Lung (tissue), 12 donors: ENCODE measurements around the gene PTPRG. TPM values are rescaled to one million over a fixed set of nuclear protein-coding genes. Genes with fewer than 3 reads are reported as not detected.

Experiments
- ATAC-seq: fragments of 200-7000 bp; cut with Tn5 transposase; one replicate; pipeline ENCODE4 v1.9.1; 2020; ENCODE audit warnings: moderate number of reproducible peaks; ENCODE audit not compliant: insufficient read depth, low FRiP score
- DNase-seq, 3 donors: peaks; one replicate each; pipeline ENCODE4 v3.0.0-alpha.2; 2013 to 2017
- H3K27ac ChIP-seq, 2 donors: one replicate each; pipeline ENCODE4 v1.5.1; 2013; ENCODE audit warnings: mild to moderate bottlenecking in 2 of 2, moderate library complexity in 2 of 2, control low read depth in 1 of 2, inconsistent platforms in 1 of 2, low read depth in 1 of 2, low read length in 1 of 2
- H3K27me3 ChIP-seq, 3 donors: one replicate each; pipeline ENCODE4 v1.5.1; 2013; ENCODE audit warnings: low read length in 2 of 3; ENCODE audit not compliant: control insufficient read depth in 3 of 3, insufficient read depth in 3 of 3
- H3K36me3 ChIP-seq, 4 donors: one replicate each; pipeline ENCODE4 v1.5.1; 2013; ENCODE audit warnings: low read length in 4 of 4, mild to moderate bottlenecking in 1 of 4, moderate library complexity in 1 of 4; ENCODE audit not compliant: control insufficient read depth in 4 of 4, insufficient read depth in 4 of 4
- H3K4me1 ChIP-seq, 5 donors: one replicate each; pipeline ENCODE4 v1.5.1; 2013; ENCODE audit warnings: low read length in 5 of 5, mild to moderate bottlenecking in 2 of 5, moderate library complexity in 1 of 5; ENCODE audit not compliant: control insufficient read depth in 5 of 5, insufficient read depth in 5 of 5
- H3K4me3 ChIP-seq: one replicate; pipeline ENCODE4 v1.5.1; 2013; ENCODE audit warnings: mild to moderate bottlenecking, control low read depth, moderate library complexity
- H3K9ac ChIP-seq, 2 donors: one replicate each; pipeline ENCODE4 v1.5.1; 2013; ENCODE audit warnings: low read length in 2 of 2, control low read depth in 1 of 2; ENCODE audit not compliant: insufficient read depth in 1 of 2
- H3K9me3 ChIP-seq, 4 donors: one replicate each; pipeline ENCODE4 v1.5.1; 2013; ENCODE audit warnings: low read length in 3 of 4, mild to moderate bottlenecking in 1 of 4, moderate library complexity in 1 of 4; ENCODE audit not compliant: control insufficient read depth in 4 of 4, insufficient read depth in 3 of 4
- CTCF ChIP-seq: IDR thresholded peaks from 2 replicates; pipeline ENCODE4 v1.5.1; 2012; ENCODE audit warnings: mild to moderate bottlenecking; ENCODE audit errors: control extremely low read depth, extremely low read depth
- WGBS, 2 donors: extraction: QIAGEN DNeasy Blood & Tissue Kit; methylation state at CpG; one replicate each; pipeline ENCODE4 v1.1.7; 2013; 5-methylcytosine and 5-hydroxymethylcytosine counted together
- polyA plus RNA-seq, 2 donors: library from polyadenylated mRNA; stranded (reverse); fragments of 200-250 nt; gene quantifications; one replicate each; pipeline ENCODE4 v1.2.1, GENCODE V29; 2013
- total RNA-seq, 2 donors: library from RNA; depleted of rRNA in 1 of 2; stranded (reverse); fragments of >200 nt in 1 of 2; gene quantifications; one replicate each; pipeline ENCODE4 v1.2.1, GENCODE V29; 2014 to 2021
- donor health status: control.
- donor health status: control.
- donor health status: Bipolar disorder and iron deficiency.
- donor health status: healthy.
- donor health status: DM: yes; HTN: yes; CAD: no.

The PTPRG gene
- total and polyA plus RNA-seq, 4 donors: 8.5 to 131 (median 75.9) TPM

GRCh38 chr3:61964566-61964965 is 403.2 kb downstream of the PTPRG start:
- Histone ChIP-seq H3K36me3 (no peaks in the 10 kb centered on the region), H3K27me3 (no peaks in the 10 kb centered on the region), H3K4me1 (peaks cover 0 to 34% (median 0%) of the 10 kb centered on the region in 5 donors), H3K9ac (no peak overlapping the region), H3K9me3 (no peaks in the 10 kb centered on the region), H3K4me3 (no peak overlapping the region), H3K27ac (no peak overlapping the region)
- no peak for TF ChIP-seq CTCF
- 92% methylated on average over 8 of the region's 8 CpGs for WGBS, 2 donors
- no peak for DNase-seq
- no peak for ATAC-seq

- H3K27ac ChIP-seq: no peak overlapping the region
- ATAC-seq: peak; percentile 50
- 89 to 94% methylated on average over 2 of the region's 2 CpGs for WGBS, 2 donors
These were observed 404.4 kb downstream of the PTPRG start for GRCh38 chr3:61965770-61966131.

DNA sequence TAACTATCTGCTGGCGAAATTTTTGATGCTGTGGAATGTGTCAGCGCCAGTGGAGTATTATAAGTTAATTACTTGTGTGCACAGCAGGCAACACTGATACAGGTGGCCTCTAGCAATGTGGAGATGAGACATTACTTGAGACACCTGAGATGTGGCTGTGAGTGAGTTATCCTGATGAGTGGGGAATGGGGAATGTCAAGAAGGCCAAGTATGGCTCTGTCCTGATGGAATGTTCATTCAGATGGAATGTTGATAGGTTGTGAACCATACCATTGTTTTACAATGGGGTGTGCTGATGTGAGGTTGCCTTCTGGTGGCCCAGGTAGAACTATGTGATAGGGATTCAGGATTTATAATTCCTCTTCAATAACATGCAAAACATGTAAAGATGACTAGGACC is 404.8 kb downstream of the PTPRG start:
- DNase-seq (no peak), ATAC-seq (peak; percentile 36)
- H3K9me3 ChIP-seq: no peaks in the 10 kb centered on the region
- H3K4me1 ChIP-seq: peaks cover 0 to 26% (median 0%) of the 10 kb centered on the region in 5 donors
- H3K36me3 ChIP-seq: no peaks in the 10 kb centered on the region
- H3K9ac ChIP-seq: no peak overlapping the region
- no peaks in the 10 kb centered on the region for H3K27me3 ChIP-seq
- H3K27ac ChIP-seq: no peak overlapping the region
- 77 to 95% methylated on average over 2 of the region's 2 CpGs for WGBS, 2 donors
- TF ChIP-seq CTCF: no peak
- no peak overlapping the region for H3K4me3 ChIP-seq

More at GRCh38 chr3:61965770-61966131, 404.4 kb downstream of the PTPRG start:
- Histone ChIP-seq H3K4me3 (no peak overlapping the region), H3K27me3 (no peaks in the 10 kb centered on the region), H3K36me3 (no peaks in the 10 kb centered on the region), H3K9ac (no peak overlapping the region), H3K9me3 (no peaks in the 10 kb centered on the region), H3K4me1 (peaks cover 0 to 30% (median 0%) of the 10 kb centered on the region in 5 donors)
- TF ChIP-seq CTCF: no peak
- DNase-seq: no peak

- Histone ChIP-seq H3K27ac (no peak overlapping the region), H3K27me3 (no peaks in the 10 kb centered on the region), H3K4me3 (no peak overlapping the region), H3K36me3 (no peaks in the 10 kb centered on the region), H3K9ac (no peak overlapping the region), H3K4me1 (peaks cover 0 to 19% (median 0%) of the 10 kb centered on the region in 5 donors), H3K9me3 (no peaks in the 10 kb centered on the region)
- ATAC-seq (no peak), DNase-seq (no peak)
- WGBS, 2 donors: 93 to 96% methylated on average over 2 of the region's 2 CpGs
- no peak for TF ChIP-seq CTCF
These were observed 405.6 kb downstream of the PTPRG start for GRCh38 chr3:61967019-61967418.
